Peyer's patch (tissue), 4 donors: ENCODE results near the gene CADPS. TPM values are rescaled to one million over a fixed set of nuclear protein-coding genes. Genes with fewer than 3 reads are reported as not detected.

ENCODE experiments used
- DNase-seq, 3 donors: peaks; one replicate each; pipeline ENCODE4 v3.0.0-alpha.2; 2017 to 2019
- H3K27ac ChIP-seq, 4 donors: fragments of 200-600 bp; sonication (generic); one replicate each; pipeline ENCODE4 v1.5.1; 2016 to 2019
- H3K27me3 ChIP-seq, 2 donors: fragments of 200-600 bp; sonication (generic); one replicate each; pipeline ENCODE4 v1.5.1; 2019
- H3K36me3 ChIP-seq, 3 donors: fragments of 200-600 bp; sonication (generic); one replicate each; pipeline ENCODE4 v1.5.1; 2016 to 2019
- H3K4me1 ChIP-seq, 4 donors: fragments of 200-600 bp; sonication (generic); one replicate each; pipeline ENCODE4 v1.5.1; 2016 to 2019
- H3K4me3 ChIP-seq, 4 donors: fragments of 200-600 bp; sonication (generic); 1 replicate in 3 of 4; 2 replicates in 1 of 4; pipeline ENCODE4 v1.5.1; 2016 to 2019; ENCODE audit warnings: mild to moderate bottlenecking in 1 of 4
- H3K9me3 ChIP-seq, 4 donors: fragments of 200-600 bp; sonication (generic); one replicate each; pipeline ENCODE4 v1.5.1; 2016 to 2019; ENCODE audit warnings: mild to moderate bottlenecking in 1 of 4
- POLR2A ChIP-seq, 2 donors: fragments of 450-650 bp; IDR thresholded peaks; one replicate each; pipeline ENCODE4 v1.5.1; 2017; ENCODE audit warnings: antibody characterized with exemption in 2 of 2, mild to moderate bottlenecking in 2 of 2, moderate library complexity in 2 of 2
- total RNA-seq, 4 donors: library from RNA; depleted of rRNA; stranded (reverse); fragments of >200 nt; gene quantifications; one replicate each; pipeline ENCODE4 v1.1.0, GENCODE V29; 2016
- TF ChIP-seq, protein P1 (sequence below), 6 experiments: fragments of 450-650 bp in 4 of 6; fragments of 200-600 bp in 2 of 6; sonication (generic) in 1 of 6; IDR thresholded peaks; one replicate each; pipeline ENCODE4 v1.5.1; 2017 to 2019; ENCODE audit warnings: antibody characterized with exemption in 6 of 6, mild to moderate bottlenecking in 3 of 6, moderate library complexity in 1 of 6

CADPS gene
- total RNA-seq, result 10 to 100 TPM in 2 of 4 donors, 1 to 10 TPM in 2; 6.4 to 29.7 (median 18.1) TPM

DNA sequence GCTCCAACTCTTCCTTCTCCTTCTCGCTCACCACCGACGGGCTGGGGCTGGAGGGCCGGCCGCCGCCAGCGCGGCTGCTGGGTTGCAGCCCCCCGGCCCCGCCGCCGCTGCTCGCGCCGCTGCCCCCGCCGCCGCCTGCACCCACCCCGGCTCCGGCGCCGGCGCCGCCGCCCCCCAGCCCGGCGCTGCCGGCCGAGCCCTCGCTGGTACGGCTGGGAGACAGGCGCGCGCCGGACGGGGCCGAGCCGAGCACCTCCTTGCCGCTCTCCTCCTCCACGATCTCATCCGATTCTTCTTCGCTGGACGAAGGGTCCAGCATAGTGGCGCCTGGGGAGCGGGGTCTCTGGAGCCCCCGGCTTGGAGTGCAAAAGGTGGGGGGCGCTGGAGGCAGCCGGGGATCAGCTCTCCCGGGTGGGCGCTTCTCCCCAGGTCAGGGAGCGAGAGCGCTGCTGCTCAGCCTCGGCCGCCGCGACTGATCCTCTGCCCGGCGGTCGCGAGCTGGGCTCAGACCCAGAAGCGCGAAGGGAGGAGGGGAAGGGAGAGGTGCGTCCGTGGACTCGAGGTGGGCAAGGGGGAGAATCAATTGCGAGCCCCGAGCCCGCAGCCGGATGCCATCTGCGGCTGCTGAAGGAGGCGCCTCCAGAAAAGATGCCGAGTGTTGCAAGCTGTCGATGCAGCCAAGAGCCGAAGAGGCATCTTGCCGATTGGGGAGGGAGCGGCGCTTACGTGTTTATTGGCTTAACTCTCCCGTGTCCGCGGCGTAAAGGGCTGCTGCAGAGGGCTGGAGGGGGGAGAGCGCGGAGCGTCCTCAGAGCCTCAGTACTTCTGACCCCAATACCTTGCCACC, at the start of gene CADPS:
TSS of gene CADPS (minus strand) at position 706 of the 847 bp plus-strand sequence. CDS start at position 319, 387 bp downstream.
- DNase-seq, result peak in 1 of 3 donors; percentile 56
- H3K4me1 ChIP-seq, result peaks cover 0 to 11% (median 1%) of the 10 kb centered on the region in 4 donors
- no peaks in the 10 kb centered on the region for H3K27me3 ChIP-seq
- H3K4me3 ChIP-seq, result peak within 1 kb of the TSS; percentile 3 to 75 (median 46)
- peak within 1 kb of the TSS in 2 of 4 donors; percentile 15 to 73 for H3K27ac ChIP-seq
- no peaks in the 10 kb centered on the region for H3K36me3 ChIP-seq
- peaks cover 0 to 8% (median 0%) of the 10 kb centered on the region in 4 donors for H3K9me3 ChIP-seq
- TF ChIP-seq, protein P1, sequence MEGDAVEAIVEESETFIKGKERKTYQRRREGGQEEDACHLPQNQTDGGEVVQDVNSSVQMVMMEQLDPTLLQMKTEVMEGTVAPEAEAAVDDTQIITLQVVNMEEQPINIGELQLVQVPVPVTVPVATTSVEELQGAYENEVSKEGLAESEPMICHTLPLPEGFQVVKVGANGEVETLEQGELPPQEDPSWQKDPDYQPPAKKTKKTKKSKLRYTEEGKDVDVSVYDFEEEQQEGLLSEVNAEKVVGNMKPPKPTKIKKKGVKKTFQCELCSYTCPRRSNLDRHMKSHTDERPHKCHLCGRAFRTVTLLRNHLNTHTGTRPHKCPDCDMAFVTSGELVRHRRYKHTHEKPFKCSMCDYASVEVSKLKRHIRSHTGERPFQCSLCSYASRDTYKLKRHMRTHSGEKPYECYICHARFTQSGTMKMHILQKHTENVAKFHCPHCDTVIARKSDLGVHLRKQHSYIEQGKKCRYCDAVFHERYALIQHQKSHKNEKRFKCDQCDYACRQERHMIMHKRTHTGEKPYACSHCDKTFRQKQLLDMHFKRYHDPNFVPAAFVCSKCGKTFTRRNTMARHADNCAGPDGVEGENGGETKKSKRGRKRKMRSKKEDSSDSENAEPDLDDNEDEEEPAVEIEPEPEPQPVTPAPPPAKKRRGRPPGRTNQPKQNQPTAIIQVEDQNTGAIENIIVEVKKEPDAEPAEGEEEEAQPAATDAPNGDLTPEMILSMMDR (IDR thresholded peaks at IDR 0.05), result no peak
- no peak for TF ChIP-seq POLR2A (IDR thresholded peaks at IDR 0.05)

DNA sequence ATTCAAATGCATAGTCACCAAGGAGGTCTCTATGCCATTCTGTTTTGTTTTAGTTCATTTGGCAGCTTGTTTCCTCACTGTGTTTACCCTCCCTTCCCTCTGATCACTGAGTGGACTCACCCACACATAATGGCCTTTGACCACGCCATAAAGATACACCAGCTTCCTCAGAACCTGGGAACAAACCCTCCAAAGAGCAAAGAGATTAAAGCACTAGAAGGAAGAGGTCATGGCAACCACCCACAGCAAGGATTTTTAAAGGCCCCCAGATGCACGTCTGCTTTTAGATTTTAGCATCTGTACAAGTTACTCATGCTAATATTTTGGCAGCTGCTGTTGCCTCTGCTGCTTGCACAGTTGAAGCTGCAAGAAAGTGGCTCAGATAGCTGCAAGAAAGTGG, 47.9 kb upstream of the CADPS start:
- peak overlapping the region in 2 of 4 donors; percentile 39 to 52 for H3K27ac ChIP-seq
- peak in 1 of 3 donors; percentile 79 for DNase-seq
- TF ChIP-seq POLR2A (IDR thresholded peaks at IDR 0.05), result no peak
- TF ChIP-seq, protein P1 (IDR thresholded peaks at IDR 0.05), result no peak
- H3K4me3 ChIP-seq, result no peak overlapping the region
- no peaks in the 10 kb centered on the region for H3K36me3 ChIP-seq
- H3K9me3 ChIP-seq, result no peaks in the 10 kb centered on the region
- H3K27me3 ChIP-seq, result no peaks in the 10 kb centered on the region
- H3K4me1 ChIP-seq, result peaks cover 0 to 20% (median 2%) of the 10 kb centered on the region in 4 donors

DNA sequence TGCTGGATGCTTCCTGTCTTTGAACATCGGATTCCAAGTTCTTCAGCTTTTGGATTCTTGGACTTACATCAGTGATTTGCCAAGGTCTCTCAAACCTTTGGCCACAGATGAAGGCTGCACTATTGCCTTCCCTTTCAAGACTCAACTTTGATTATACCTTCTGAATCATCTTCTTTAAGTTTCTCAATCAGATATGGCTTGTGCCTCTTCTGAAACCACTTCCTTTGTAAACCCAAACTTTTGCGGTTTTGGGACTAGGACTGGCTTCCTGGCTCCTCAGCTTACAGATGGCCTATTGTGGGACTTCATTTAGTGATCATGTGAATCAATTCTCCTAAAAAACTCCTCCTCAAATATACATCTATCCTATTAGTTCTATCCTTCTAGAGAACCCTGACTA, 47.1 kb upstream of the CADPS start:
- Histone ChIP-seq H3K4me3 (no peak overlapping the region), H3K27ac (peak overlapping the region in 2 of 4 donors; percentile 15 to 39), H3K27me3 (no peaks in the 10 kb centered on the region), H3K4me1 (peaks cover 0 to 20% (median 2%) of the 10 kb centered on the region in 4 donors), H3K36me3 (no peaks in the 10 kb centered on the region), H3K9me3 (no peaks in the 10 kb centered on the region)
- no peak for DNase-seq
- TF ChIP-seq, protein P1 (IDR thresholded peaks at IDR 0.05), result no peak
- no peak for TF ChIP-seq POLR2A (IDR thresholded peaks at IDR 0.05)

DNA sequence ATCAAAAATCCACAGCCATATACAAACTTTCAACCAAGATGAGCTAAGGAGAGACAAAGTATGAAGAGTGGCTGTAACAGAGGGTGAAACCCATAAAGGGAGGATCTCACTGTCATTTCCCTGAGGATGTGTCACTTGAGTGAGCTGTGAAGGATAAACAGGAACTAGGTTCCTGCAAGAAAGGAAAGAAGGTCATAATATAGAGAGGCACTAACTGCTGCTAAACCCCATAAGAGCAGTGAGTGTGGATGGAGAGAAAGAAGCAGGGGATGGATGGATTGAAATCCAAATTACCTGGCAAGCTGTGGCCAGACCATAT, 45.2 kb upstream of the CADPS start:
- no peak overlapping the region for H3K4me3 ChIP-seq
- no peaks in the 10 kb centered on the region for H3K27me3 ChIP-seq
- H3K27ac ChIP-seq, result no peak overlapping the region
- H3K36me3 ChIP-seq, result no peaks in the 10 kb centered on the region
- peaks cover 0 to 20% (median 2%) of the 10 kb centered on the region in 4 donors for H3K4me1 ChIP-seq
- H3K9me3 ChIP-seq, result no peaks in the 10 kb centered on the region
- TF ChIP-seq, protein P1 (IDR thresholded peaks at IDR 0.05), result no peak
- TF ChIP-seq POLR2A (IDR thresholded peaks at IDR 0.05), result no peak
- no peak for DNase-seq

DNA sequence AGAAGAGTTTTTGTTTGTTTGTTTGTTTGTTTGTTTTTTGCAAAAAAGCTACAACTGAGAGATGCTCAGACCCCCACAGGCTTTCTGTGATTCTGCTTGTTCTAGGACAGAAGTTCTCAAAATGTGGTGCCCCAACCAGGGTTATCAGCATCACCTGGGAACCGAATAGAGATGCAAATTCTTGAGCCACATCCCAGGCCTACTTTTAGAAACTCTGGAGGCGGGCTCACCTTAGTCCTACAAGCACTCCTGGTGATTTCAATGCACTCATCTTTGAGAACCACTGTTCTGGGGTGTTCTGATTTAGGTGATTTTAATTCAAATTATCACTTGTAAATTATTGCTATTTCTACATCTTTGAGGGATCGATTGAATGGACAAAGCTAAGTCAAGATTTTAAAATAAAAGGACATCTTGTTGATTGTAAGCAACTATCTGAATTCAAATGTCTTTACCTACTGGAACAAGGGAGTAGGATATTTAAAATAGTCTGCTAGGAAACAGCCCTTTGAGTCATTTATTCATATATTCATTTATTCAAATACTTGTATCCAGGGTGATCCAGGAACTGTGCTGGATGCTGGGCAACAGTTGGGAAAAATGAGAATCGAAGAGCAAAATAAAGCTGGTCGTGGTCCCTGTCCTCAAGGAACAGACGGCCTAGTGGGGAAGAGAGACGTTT, 44.7 kb upstream of the CADPS start:
- Histone ChIP-seq H3K27me3 (no peaks in the 10 kb centered on the region), H3K4me3 (no peak overlapping the region), H3K4me1 (peaks cover 0 to 20% (median 2%) of the 10 kb centered on the region in 4 donors), H3K27ac (no peak overlapping the region), H3K36me3 (no peaks in the 10 kb centered on the region), H3K9me3 (no peaks in the 10 kb centered on the region)
- no peak for DNase-seq
- TF ChIP-seq, protein P1 (IDR thresholded peaks at IDR 0.05), result no peak
- no peak for TF ChIP-seq POLR2A (IDR thresholded peaks at IDR 0.05)
